ENCODE data around the gene IER3.

Gene IER3

DNA sequence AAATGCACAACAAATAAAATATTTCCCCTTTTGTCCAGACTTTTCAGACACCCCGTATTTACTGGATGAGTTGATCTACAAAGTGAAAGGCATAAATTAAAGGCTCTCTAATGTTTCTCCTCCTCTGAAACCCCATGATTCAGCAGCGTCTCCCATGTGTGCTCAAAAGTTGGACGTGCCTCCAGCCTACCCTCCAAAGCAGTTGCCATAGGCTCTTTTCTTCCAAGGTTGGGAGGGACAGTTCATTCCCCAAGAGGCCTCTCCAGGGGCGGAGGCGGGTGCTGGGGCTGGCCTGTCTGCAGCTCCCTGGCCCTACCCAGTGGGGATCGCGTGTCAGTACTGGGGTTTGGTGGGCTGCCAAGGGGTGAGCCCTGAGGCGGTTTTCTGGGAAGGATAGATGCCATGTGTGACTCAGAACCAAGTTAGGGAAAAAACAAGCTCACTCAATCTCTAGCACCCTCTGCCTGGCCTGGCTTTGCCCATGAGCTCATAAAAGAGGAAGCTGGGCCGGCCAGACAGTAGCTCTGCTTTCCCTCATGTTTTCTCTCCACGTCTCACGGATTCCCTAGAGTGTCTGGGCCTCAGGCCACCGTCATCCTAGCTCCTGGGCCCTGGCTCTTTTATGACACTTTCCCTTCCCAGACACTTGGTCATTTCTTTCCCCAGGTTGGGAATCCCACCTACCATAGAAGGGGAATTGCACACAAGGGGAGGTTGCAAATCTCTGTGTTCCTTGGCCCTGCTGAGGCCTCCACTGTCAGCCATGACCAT lies 8.0 kb upstream of the IER3 start:
- TF ChIP-seq CTCF (IDR thresholded peaks at IDR 0.05; ENCODE audit: low read depth, low read length) = no peak
- peak overlapping the region; percentile 22; the same call in 1 of the 2 replicates for H3K4me3 ChIP-seq (ENCODE audit: low read depth, low read length)

DNA sequence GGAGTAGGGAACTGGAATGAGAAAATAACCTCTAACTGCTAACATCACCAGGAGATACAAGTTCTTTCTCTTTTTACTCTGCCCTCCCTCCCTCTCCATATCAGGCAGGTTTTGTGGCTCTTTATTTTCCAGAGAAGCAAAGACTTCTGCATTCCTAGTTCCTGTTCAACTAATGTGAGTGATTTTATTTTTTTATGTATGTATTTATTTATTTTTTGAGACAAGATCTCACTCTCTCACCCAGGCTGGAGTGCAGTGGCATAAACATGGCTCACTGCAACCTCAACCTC lies 6.0 kb upstream of the IER3 start:
- no peak overlapping the region for H3K4me3 ChIP-seq (ENCODE audit: low read depth, low read length)
- TF ChIP-seq CTCF (IDR thresholded peaks at IDR 0.05; ENCODE audit: low read depth, low read length) = no peak

DNA sequence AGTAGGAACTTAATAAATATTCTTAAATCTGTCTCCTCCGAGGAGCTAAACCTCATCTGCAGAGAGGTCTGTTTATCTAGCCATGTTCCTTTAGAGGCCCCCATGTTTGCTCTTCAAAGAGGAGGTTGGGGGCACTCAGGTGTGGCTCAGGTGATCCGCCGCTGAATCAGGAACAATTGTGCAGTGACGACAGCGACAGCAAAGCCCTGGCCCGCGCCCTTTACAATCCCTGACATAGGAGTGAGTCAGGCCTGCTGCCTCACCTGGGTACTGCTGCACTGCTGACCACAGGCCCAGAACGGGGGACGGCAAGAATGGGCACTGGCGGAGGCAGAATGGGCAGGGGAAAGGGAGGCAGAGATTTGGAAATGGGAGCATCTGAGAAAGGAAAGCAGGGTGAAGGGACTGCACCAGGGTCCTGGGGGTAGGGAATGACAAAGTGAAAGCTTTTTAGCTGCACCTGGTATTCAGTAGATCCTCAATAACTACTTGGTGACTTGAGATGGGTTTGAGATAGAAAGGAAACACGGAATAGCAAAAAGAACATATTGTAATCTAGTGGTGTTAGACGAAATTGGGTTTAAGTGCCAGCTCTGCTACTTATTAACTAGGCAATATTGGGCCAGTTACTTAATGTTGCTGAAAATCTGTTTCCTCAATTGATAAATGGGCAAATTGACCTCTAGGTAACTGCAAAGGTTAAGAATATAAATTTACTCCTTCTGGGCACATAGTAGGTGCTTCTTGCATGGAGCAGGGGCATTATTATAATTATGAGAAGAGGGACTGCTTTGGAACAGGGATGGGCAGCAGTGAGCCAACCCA lies 5.4 kb upstream of the IER3 start:
- no peak for TF ChIP-seq CTCF (IDR thresholded peaks at IDR 0.05; ENCODE audit: low read depth, low read length)
- no peak overlapping the region for H3K4me3 ChIP-seq (ENCODE audit: low read depth, low read length)

- no peak for TF ChIP-seq CTCF (IDR thresholded peaks at IDR 0.05; ENCODE audit: low read depth, low read length)
- H3K4me3 ChIP-seq (ENCODE audit: low read depth, low read length) = no peak overlapping the region
Observed at GRCh38 chr6:30748851-30749540, 4.6 kb upstream of the IER3 start.

- no peak for TF ChIP-seq CTCF (IDR thresholded peaks at IDR 0.05; ENCODE audit: low read depth, low read length)
- H3K4me3 ChIP-seq (ENCODE audit: low read depth, low read length) = no peak overlapping the region
Observed at GRCh38 chr6:30747902-30748769, 3.8 kb upstream of the IER3 start.

- no peak overlapping the region for H3K4me3 ChIP-seq (ENCODE audit: low read depth, low read length)
- TF ChIP-seq CTCF (IDR thresholded peaks at IDR 0.05; ENCODE audit: low read depth, low read length) = no peak
Observed at GRCh38 chr6:30747300-30747687, 2.9 kb upstream of the IER3 start.

Measured in WI38 (cell line).